SK-N-DZ (cell line): ENCODE data around the gene ASPN.

Experiments used
- DNase-seq: peaks from one replicate; pipeline ENCODE4 v3.0.0-alpha.2; 2015; ENCODE audit warnings: low spot score

Gene ASPN

GRCh38 chr9:92506184-92506857 lies 24.0 kb upstream of the ASPN start:
- no peak for DNase-seq

- DNase-seq, result no peak
These were observed 22.6 kb upstream of the ASPN start for GRCh38 chr9:92504881-92505280.

- no peak for DNase-seq
These were observed 20.9 kb upstream of the ASPN start for GRCh38 chr9:92503156-92503555.

- no peak for DNase-seq
These were observed 19.5 kb upstream of the ASPN start for GRCh38 chr9:92501671-92502393.

- DNase-seq, result no peak
These were observed 18.4 kb upstream of the ASPN start for GRCh38 chr9:92500725-92501124.

- DNase-seq, result no peak
These were observed 17.4 kb upstream of the ASPN start for GRCh38 chr9:92499701-92500100.

GRCh38 chr9:92496396-92497176 lies 14.3 kb upstream of the ASPN start:
- DNase-seq, result no peak

- no peak for DNase-seq
These were observed 12.6 kb upstream of the ASPN start for GRCh38 chr9:92494856-92495255.

GRCh38 chr9:92493749-92494387 lies 11.6 kb upstream of the ASPN start:
- DNase-seq, result peak; percentile 21

- DNase-seq, result peak; percentile 67
These were observed 10.6 kb upstream of the ASPN start for GRCh38 chr9:92492781-92493401.

GRCh38 chr9:92488681-92489550 lies 6.6 kb upstream of the ASPN start:
- DNase-seq, result no peak

- DNase-seq, result no peak
These were observed 4.1 kb upstream of the ASPN start for GRCh38 chr9:92486371-92486770.

GRCh38 chr9:92484563-92484962 lies 2.3 kb upstream of the ASPN start:
- DNase-seq, result no peak

- no peak for DNase-seq
These were observed 1.6 kb upstream of the ASPN start for GRCh38 chr9:92483627-92484545.

GRCh38 chr9:92482805-92483204 lies 499 bp upstream of the ASPN start:
- DNase-seq, result no peak

GRCh38 chr9:92480986-92481633 lies 1.2 kb downstream of the ASPN start:
- DNase-seq, result no peak

GRCh38 chr9:92480291-92480771 lies 2.0 kb downstream of the ASPN start:
- DNase-seq, result no peak

- no peak for DNase-seq
These were observed 3.0 kb downstream of the ASPN start for GRCh38 chr9:92479346-92479745.

GRCh38 chr9:92478783-92479182 lies 3.5 kb downstream of the ASPN start:
- DNase-seq, result no peak
